ELR (cell line): Measurements from ENCODE around the gene LIPI.
"Not testable (repeated sequence)": the region's sequence is repeated elsewhere in the genome, so short reads cannot be mapped to it uniquely, and the experiment has no call there.

Experiments
- DNase-seq: peaks from one replicate; pipeline ENCODE4 v3.0.0-alpha.2; 2015; ENCODE audit warnings: low read depth

LIPI gene

GRCh38 chr21:14116080-14116481 lies 94.7 kb downstream of the LIPI start:
- no peak for DNase-seq

DNA sequence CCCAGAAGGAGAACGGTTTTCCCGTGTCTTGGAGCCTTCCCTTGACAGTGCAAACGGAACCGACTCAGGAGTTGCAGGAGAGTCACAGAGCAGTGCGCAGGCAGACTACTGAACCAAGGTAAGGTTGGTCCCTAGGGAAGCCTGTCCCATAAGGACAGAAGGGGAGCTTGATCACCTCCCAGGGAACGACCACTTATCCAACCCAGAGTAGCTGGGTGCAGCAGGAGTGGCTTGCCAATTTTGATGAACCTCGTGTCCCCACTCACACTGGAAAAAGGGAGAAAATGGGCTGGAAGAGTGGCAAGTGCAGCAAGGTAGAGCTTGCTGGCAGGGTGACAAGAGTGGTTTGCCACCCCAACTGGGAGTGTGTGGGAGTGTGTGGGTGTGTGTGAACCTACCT lies 95.1 kb downstream of the LIPI start:
- DNase-seq: no peak

GRCh38 chr21:14114251-14114650 lies 96.5 kb downstream of the LIPI start:
- no peak for DNase-seq

GRCh38 chr21:14104564-14104963 lies 106.2 kb downstream of the LIPI start:
- DNase-seq: not testable (repeated sequence)

- DNase-seq: no peak
These were observed 111.2 kb downstream of the LIPI start for GRCh38 chr21:14099570-14099969.

DNA sequence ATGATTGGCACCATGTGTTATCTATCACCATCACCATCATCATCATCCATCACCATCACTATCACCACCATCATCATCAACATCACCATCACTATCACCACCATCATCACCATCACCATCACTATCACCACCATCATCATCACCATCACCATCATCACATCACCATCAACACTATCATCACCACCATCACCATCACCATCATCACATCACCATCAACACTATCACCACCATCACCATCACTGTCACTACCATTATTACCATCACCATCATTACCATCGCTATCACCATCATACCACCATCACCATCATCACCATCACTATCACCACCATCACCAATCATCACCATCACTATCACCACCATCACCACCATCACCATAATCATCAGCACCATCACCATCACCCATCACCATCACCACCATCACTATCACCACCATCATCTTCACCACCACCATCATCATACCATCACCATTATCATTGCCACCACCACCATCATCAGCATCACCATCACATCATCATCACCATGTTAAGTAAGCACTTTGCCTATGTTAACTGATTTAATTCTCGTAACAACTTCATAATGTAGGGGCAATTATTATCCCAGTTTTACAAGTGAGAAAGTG lies 112.8 kb downstream of the LIPI start:
- no peak for DNase-seq

GRCh38 chr21:14096577-14096976 lies 114.2 kb downstream of the LIPI start:
- no peak for DNase-seq

DNA sequence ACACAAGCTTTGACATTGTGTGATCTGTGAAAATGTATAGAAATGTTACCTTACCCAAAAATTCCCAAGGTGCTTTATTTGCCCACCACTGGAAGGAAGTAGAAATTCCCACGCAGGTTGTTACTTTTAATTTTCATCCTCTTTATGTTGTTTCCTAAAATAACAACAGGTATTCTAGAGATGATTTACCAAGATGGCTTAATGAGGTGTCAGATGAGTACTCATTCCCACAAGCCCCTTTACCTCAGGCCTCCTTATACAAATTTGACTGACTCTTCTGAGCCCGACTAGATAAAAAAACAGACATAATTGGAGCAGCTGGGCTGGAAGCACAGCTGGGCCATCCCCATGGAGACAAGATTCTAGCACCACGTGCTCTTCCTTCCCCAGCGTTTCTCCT lies 114.6 kb downstream of the LIPI start:
- DNase-seq: no peak

DNA sequence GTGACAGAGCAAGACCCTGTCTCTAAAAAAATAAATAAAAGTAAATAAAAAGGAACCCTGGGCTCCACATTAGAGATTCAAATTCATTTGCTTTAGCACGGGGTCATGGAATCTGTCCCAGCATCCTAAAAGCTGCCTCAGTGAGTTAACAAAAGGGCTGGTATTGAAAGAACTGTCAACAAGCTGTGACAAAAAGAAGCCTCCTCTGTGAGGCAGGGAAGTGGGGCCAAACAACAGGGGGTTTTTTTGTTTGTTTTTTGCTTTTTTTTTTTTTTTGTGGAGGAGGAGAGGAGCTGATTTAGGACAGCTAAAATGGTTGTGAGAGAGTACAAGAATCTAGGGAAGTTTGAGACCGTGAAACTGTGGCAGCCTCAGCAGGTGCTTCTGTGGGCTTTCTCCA lies 115.7 kb downstream of the LIPI start:
- no peak for DNase-seq

DNA sequence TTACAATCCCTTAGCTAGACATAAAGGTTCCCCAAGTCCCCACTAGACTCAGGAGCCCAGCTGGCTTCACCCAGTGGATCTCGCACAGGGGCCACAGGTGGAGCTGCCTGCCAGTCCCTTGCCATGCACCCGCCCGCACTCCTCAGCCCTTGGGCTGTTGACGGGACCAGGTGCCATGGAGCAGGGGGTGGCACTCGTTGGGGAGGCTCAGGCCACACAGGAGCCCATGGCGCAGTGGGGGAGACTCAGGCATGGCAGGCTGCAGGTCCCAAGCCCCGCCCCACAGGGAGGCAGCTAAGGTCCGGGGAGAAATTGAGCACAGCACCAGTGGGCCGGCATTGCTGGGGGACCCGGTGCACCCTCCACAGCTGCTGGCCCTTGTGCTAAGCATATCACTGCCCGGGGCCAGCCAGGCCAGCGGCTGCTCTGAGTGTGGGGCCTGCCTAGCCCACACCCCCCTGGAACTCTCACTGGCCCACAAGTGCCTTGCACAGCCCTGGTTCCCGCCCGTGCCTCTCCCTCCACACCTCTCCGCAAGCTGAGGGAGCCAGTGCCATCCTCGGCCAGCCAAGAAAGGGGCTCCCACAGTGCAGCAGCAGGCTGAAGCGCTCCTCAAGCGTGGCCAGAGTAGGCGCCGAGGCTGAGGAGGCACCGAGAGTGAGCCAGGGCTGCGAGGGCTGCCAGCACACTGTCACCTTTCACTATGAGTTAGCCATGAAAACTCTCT lies 117.8 kb downstream of the LIPI start:
- no peak for DNase-seq

- not testable (repeated sequence) for DNase-seq
These were observed 120.6 kb downstream of the LIPI start for GRCh38 chr21:14090184-14090583.

DNA sequence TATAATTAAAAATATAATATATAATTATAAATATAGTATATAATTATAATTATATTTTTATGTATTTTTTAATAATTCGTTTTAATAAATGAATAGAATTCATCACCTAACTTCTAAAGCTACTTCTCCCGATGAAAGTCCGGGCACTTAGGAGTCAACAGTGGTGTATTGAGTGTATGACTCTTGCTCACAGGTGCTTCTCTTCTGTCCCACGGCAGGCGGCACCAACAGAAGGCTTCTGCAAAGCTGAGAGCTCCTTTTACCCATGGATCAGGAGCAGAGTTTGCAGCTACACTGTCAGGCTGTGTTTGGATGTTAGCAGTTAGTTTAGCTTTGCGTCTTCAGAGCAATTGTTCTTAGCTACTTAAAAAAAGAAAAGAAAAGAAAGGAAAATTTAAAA lies 122.4 kb downstream of the LIPI start:
- no peak for DNase-seq

DNA sequence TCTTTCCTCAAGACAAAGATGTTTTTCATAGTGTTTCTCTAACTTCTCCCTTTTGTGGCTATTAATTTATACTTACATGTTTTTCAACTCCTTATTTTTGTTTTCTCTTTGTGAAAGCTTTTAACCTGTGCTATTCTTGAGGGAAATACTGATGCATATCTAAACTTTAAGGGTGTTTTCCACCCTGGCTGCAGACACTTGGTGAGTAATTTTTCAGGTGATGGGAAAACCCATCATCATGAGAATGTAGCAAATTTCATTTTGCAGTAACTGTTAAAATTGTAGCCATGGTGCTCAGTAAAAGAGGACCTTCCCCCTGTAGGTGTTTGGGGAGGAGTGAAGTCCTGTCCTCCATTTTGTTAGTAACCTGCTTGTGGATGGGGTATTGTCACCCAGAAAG lies 124.2 kb downstream of the LIPI start:
- DNase-seq: no peak

- DNase-seq: no peak
These were observed 126.1 kb downstream of the LIPI start for GRCh38 chr21:14084701-14085100.

- DNase-seq: no peak
These were observed 126.7 kb downstream of the LIPI start for GRCh38 chr21:14084068-14084501.

GRCh38 chr21:14080764-14081096 lies 130.0 kb downstream of the LIPI start:
- no peak for DNase-seq

DNA sequence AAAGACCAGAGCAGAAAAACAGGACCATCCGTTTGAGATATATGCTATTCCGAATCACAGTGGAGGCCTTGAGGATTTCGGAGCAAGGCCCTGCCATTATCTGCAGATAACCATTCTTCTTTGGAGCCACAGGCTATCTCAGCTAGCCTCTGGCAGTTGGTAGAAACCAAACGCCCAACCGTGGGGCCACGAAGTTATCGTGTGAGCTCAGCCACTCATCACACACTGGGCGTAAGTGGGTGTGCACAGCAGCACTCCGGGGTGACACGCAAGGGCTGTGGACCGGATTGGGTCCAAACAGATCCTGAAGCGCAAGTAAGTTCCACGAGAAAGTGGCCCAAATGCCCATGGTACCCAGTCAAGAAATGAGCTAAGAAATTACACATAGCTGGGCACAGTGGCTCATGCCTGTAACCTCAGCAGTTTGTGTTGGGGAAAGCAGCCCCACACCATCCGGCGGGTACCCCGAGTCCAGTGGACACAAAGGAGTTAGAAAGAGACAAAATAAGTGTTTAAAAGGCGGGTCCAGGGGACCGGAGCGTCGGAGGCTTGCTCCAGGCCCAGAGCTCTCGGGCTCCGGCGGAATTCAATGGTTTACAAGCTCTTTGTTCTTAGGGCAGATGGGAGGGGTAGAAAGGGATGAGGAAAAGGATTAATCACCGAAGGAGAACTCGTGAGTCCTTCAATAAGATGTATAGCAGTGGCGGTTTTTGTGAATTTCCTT lies 130.6 kb downstream of the LIPI start:
- DNase-seq: no peak

GRCh38 chr21:14078746-14079375 lies 131.9 kb downstream of the LIPI start:
- DNase-seq: no peak

DNA sequence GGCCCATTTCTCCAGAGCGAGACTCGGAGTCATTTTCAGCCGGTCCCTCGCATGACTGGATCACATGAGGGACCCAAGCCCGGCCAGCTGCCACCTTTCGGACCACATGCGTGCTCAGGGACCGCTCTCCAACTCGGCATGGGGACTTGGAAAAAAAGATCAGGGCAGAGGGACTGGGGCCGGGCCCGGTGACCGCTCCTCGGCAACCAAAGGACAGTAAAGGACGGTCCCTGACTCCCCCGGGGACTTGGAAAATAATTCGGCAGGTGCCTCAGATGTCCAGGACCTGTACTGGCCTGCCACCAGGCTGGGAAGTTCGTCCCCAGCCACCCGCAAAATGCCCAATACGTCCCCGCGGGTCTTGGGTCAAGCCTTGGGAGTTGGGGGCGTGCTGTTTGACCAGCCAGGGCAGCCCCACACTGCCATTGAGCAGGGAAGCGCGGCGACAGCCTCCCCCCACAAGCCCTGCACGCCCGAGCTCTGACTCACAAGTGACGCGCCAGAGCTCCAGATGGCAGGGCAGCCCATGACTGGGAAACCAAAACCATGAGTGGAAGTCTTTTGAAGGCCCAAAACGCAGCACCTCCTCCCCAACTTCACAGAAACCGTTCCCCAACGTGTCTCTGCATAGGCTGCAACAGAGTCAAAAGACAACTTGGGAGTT lies 134.5 kb downstream of the LIPI start:
- DNase-seq: peak; percentile 1

DNA sequence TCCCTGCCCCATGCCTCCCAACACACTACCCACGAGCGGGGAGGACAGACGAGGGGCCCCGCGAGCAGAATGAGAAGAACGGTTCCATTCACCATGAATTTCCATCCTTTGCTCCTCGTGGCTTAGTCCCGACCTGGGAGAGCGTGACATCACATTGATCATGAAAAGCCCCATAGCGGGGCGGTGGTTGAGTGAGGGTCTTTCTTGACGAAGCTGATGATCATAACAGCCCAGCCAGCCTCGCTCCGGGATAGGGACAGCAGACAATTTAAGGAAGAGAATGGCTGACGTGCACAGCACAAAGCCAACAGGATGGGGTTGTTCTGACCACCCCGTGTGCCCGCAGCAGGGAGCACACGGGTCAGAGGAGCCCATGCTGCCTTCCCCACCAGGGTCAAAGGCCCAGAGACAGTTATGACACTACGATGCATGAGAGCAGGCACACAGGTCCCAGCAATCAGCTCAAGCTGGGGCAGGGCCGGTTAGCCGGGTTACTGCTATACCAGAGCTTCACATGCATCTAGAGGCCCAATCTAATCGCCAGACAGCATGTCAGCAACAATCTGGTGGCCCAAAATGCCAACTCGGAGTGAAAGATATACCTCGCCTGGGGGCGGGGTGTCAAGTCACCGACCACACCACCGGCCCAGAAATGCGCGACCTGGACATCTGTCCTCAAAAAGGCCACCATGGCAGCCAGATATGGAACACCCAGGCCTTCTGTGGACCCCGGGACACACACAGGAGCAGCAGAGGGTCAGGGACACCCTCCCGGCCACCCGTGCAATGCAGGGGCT lies 135.2 kb downstream of the LIPI start:
- no peak for DNase-seq

DNA sequence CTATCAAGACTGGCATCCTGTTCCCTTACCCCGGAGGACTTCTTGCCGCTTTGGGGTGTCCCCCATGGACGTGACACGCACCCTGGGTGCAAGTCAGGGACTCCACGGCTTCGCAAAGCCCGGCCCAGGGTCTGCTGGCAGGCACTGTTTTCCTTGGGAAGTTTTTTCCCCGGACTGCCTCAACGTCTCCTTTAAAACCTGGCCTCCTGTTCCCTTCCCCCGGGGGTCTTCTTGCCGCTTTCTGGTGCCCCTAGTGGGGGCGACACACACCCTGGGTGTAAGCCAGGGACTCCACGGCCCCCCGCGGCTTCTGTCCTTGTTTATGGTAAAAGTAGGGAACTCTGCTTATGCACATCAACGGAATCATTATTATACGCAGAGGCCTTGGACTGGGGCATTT lies 136.6 kb downstream of the LIPI start:
- no peak for DNase-seq

- no peak for DNase-seq
These were observed 137.1 kb downstream of the LIPI start for GRCh38 chr21:14073615-14074014.
